ENCODE results near the gene GUCY1B1.

DNA sequence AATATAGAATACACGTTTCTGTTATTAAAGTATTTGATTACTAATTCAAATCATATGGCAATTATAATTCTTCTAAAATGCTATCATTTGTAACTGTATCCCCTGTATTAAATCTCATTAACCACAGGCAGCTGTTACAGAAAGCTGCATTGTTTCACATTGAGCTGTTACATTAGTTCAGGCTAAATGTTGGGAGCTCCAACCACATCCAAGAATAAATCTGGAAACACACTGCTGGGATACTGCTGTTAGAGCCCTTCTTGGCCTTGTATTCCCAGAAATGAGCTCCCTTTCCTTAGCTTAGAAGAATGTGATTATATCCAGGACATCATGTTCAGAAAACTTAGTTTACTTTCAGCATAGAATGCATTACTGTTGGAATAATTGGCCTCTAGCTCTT is 48.2 kb downstream of the GUCY1B1 start:
- TF ChIP-seq, protein P1, sequence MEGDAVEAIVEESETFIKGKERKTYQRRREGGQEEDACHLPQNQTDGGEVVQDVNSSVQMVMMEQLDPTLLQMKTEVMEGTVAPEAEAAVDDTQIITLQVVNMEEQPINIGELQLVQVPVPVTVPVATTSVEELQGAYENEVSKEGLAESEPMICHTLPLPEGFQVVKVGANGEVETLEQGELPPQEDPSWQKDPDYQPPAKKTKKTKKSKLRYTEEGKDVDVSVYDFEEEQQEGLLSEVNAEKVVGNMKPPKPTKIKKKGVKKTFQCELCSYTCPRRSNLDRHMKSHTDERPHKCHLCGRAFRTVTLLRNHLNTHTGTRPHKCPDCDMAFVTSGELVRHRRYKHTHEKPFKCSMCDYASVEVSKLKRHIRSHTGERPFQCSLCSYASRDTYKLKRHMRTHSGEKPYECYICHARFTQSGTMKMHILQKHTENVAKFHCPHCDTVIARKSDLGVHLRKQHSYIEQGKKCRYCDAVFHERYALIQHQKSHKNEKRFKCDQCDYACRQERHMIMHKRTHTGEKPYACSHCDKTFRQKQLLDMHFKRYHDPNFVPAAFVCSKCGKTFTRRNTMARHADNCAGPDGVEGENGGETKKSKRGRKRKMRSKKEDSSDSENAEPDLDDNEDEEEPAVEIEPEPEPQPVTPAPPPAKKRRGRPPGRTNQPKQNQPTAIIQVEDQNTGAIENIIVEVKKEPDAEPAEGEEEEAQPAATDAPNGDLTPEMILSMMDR (optimal IDR thresholded peaks at IDR 0.05 in 1 of 3, IDR thresholded peaks at IDR 0.05 in 1 of 3, conservative IDR thresholded peaks at IDR 0.05 in 1 of 3; ENCODE audit: extremely low read depth in 1 of 3, insufficient read depth in 2 of 3, low read length in 3 of 3): no peak
- no peak for TF ChIP-seq EZH2 (IDR thresholded peaks at IDR 0.05; ENCODE audit: low read length)
